ENCODE data around the gene HPGD. TPM values are rescaled to one million over a fixed set of nuclear protein-coding genes. Genes with fewer than 3 reads are reported as not detected.

The HPGD gene
- total RNA-seq, 4 donors from 2014 or later, result 20.0 to 63.3 (median 43.2) TPM

DNA sequence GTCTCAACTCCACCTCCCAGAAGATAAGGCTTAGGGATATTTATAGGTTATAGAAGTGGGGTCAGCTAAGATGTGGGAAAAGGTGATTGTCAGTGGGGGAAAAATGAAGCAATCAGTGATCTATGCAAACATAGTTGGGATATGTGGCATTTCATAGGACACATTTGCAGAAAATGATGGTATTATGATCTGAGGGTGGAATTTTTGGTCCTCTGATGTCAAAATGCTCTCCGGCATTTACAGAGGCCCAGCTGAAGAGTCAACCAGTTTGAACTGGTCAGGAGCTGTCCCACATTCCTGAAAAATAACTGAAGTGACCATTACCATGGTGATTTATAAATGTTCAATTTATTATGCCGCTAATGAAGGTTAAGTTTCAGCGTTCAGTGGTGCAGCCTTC lies 12.2 kb upstream of the HPGD start:
- no peak overlapping the region for H3K27ac ChIP-seq (replicated peaks in 1 of 4)
- DNase-seq (ENCODE audit: extremely low spot score), result no peak
- H3K36me3 ChIP-seq, result no peaks in the 10 kb centered on the region
- TF ChIP-seq EP300 (IDR thresholded peaks at IDR 0.05) (no peak), POLR2AphosphoS5 (IDR thresholded peaks at IDR 0.05) (no peak), POLR2A (IDR thresholded peaks at IDR 0.05; ENCODE audit: low read depth) (no peak)
- TF ChIP-seq, protein P1, sequence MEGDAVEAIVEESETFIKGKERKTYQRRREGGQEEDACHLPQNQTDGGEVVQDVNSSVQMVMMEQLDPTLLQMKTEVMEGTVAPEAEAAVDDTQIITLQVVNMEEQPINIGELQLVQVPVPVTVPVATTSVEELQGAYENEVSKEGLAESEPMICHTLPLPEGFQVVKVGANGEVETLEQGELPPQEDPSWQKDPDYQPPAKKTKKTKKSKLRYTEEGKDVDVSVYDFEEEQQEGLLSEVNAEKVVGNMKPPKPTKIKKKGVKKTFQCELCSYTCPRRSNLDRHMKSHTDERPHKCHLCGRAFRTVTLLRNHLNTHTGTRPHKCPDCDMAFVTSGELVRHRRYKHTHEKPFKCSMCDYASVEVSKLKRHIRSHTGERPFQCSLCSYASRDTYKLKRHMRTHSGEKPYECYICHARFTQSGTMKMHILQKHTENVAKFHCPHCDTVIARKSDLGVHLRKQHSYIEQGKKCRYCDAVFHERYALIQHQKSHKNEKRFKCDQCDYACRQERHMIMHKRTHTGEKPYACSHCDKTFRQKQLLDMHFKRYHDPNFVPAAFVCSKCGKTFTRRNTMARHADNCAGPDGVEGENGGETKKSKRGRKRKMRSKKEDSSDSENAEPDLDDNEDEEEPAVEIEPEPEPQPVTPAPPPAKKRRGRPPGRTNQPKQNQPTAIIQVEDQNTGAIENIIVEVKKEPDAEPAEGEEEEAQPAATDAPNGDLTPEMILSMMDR (IDR thresholded peaks at IDR 0.05), result no peak
- 95% methylated on average over 3 of the region's 3 CpGs for WGBS
- no peaks in the 10 kb centered on the region for H3K9me3 ChIP-seq
- H3K4me3 ChIP-seq, result no peak overlapping the region
- intact Hi-C loops (cut with DNase I), result loop anchor here (10.0 kb wide), 1 partner anchor 170 kb away; no protein-coding TSS in a partner anchor
- peaks cover 0 to 13% (median 9%) of the 10 kb centered on the region in 4 donors for H3K4me1 ChIP-seq
- no peaks in the 10 kb centered on the region for H3K27me3 ChIP-seq

DNA sequence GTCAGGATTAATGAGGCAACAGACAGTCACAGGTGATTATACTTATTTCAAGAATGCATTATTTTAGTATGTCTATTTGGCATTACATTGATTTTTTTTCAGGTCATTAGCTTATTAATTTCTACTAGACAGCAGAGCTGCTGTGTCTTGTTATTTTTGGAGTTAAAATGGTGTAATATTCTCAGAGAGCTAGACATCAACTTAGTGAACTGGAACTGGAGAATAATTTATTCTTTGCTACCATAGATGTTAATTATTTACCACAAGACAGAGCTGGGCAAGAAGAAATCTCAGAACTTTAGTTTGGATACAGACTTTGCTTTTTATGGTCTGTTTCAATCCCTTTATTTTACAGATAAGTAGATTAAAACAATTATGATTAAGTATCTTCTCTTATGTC lies 10.2 kb upstream of the HPGD start:
- no peak for DNase-seq (ENCODE audit: extremely low spot score)
- intact Hi-C loops (cut with DNase I), result loop anchor here (10.0 kb wide), 1 partner anchor 168 kb away; no protein-coding TSS in a partner anchor
- no peaks in the 10 kb centered on the region for H3K36me3 ChIP-seq
- no peaks in the 10 kb centered on the region for H3K27me3 ChIP-seq
- H3K4me1 ChIP-seq, result peaks cover 0 to 13% (median 9%) of the 10 kb centered on the region in 4 donors
- TF ChIP-seq EP300 (IDR thresholded peaks at IDR 0.05), result no peak
- TF ChIP-seq, protein P1 (IDR thresholded peaks at IDR 0.05), result no peak
- no peak for TF ChIP-seq POLR2A (IDR thresholded peaks at IDR 0.05; ENCODE audit: low read depth)
- no peak for TF ChIP-seq POLR2AphosphoS5 (IDR thresholded peaks at IDR 0.05)
- H3K27ac ChIP-seq (replicated peaks in 1 of 4), result peak overlapping the region in 2 of 4 donors; percentile 15 to 43
- H3K9me3 ChIP-seq, result no peaks in the 10 kb centered on the region
- H3K4me3 ChIP-seq, result no peak overlapping the region

DNA sequence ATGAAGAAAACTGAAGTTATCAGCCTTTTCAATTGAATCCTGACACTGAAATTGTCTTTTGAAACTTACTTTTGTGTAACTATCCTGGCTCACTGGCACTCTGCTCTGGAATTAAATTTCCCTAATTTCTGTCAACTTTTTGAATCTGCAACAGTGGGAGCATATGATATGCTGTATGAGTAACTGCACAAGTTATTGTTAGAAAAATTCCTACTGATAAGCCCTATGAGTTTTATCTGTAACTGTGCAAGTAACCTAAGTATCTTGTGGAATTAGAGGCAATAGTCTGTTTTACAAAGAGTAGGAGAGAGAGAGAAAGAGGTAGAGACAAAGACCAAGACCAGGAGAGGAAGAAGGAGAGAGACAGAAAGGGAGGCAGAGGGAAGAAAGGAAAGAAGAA lies 9.2 kb upstream of the HPGD start:
- no peak overlapping the region for H3K4me3 ChIP-seq
- no peaks in the 10 kb centered on the region for H3K9me3 ChIP-seq
- no peak for DNase-seq (ENCODE audit: extremely low spot score)
- peak overlapping the region in 1 of 4 donors; percentile 20 for H3K27ac ChIP-seq (replicated peaks in 1 of 4)
- TF ChIP-seq, protein P1 (IDR thresholded peaks at IDR 0.05), result no peak
- TF ChIP-seq POLR2AphosphoS5 (IDR thresholded peaks at IDR 0.05) (no peak), EP300 (IDR thresholded peaks at IDR 0.05) (no peak), POLR2A (IDR thresholded peaks at IDR 0.05; ENCODE audit: low read depth) (no peak)
- no peaks in the 10 kb centered on the region for H3K27me3 ChIP-seq
- intact Hi-C loops (cut with DNase I), result loop anchor here (10.0 kb wide), 1 partner anchor 167 kb away; no protein-coding TSS in a partner anchor
- peaks cover 0 to 13% (median 9%) of the 10 kb centered on the region in 4 donors for H3K4me1 ChIP-seq
- H3K36me3 ChIP-seq, result no peaks in the 10 kb centered on the region

DNA sequence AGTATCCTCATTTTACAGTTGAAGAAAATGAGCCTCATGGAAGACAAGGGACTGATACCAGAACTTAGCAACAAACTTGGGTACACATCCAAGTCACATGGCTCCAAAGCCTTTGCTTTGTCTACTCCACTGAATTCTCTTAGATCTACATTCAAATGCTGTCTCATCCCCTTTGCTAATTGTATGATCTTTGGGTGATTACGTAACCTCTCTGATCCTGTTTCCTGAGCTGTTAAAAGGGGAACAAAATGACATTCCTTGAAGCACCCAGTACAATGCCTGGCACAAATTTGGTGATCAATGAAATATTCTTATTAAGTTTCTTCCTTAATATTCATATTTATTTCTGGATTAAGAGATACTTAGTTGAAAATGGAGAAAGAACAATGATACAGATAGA lies 5.9 kb upstream of the HPGD start:
- H3K27ac ChIP-seq (replicated peaks in 1 of 4), result no peak overlapping the region
- intact Hi-C loops (cut with DNase I), result no loop called here

More for the DNA sequence above, 5.9 kb upstream of the HPGD start:
- no peak overlapping the region for H3K4me3 ChIP-seq
- peaks cover 0 to 22% (median 15%) of the 10 kb centered on the region in 4 donors for H3K4me1 ChIP-seq
- DNase-seq (ENCODE audit: extremely low spot score), result no peak
- 75% methylated on average over 1 of the region's 1 CpG for WGBS
- TF ChIP-seq POLR2A (IDR thresholded peaks at IDR 0.05; ENCODE audit: low read depth), result no peak
- TF ChIP-seq, protein P1 (IDR thresholded peaks at IDR 0.05), result no peak
- no peak for TF ChIP-seq POLR2AphosphoS5 (IDR thresholded peaks at IDR 0.05)
- TF ChIP-seq EP300 (IDR thresholded peaks at IDR 0.05), result no peak
- no peaks in the 10 kb centered on the region for H3K9me3 ChIP-seq
- no peaks in the 10 kb centered on the region for H3K27me3 ChIP-seq
- no peaks in the 10 kb centered on the region for H3K36me3 ChIP-seq
